HCT116 (cell line): Measurements from ENCODE around the gene OR7G3. TPM values are rescaled to one million over a fixed set of nuclear protein-coding genes. Genes with fewer than 3 reads are reported as not detected.

Source experiments
- ATAC-seq: fragments of 200-7000 bp; cut with Tn5 transposase; 2 replicates; pipeline ENCODE4 v1.9.1; 2020; ENCODE audit warnings: mild to moderate bottlenecking, moderate library complexity
- Bru-seq: library from RNA; stranded (reverse); fragments of 400-500 nt; gene quantifications from one replicate; lab custom pipeline; 2021; lab: Mats Ljungman, UMichigan
- BruChase-seq, 2 experiments: library from RNA; stranded (reverse); fragments of 400-500 nt; gene quantifications; one replicate each; lab custom pipeline; 2021; lab: Mats Ljungman, UMichigan
- BruUV-seq: library from RNA; stranded (reverse); fragments of 400-500 nt; replicated peaks from 2 replicates; lab custom pipeline; 2021; lab: Mats Ljungman, UMichigan
- CTCF ChIA-PET: fragments of 300-600 bp; sonication (Branson Sonifier 250); formaldehyde crosslinking; loops from one replicate; lab custom pipeline; 2021; ENCODE audit warnings: antibody characterized with exemption; lab: Charles Lee
- POLR2A ChIA-PET: fragments of 300-600, 350-600 bp; sonication (Branson Sonifier 250); formaldehyde crosslinking; loops from one replicate; lab custom pipeline; 2021; ENCODE audit warnings: antibody characterized with exemption; lab: Charles Lee
- RAD21 ChIA-PET, 2 experiments: fragments of 300-600 bp; sonication (Branson Sonifier 250); formaldehyde crosslinking; loops; one replicate each; lab custom pipeline; 2023; ENCODE audit warnings: low total read pairs in 2 of 2; ENCODE audit not compliant: uncharacterized antibody in 2 of 2, unreplicated experiment in 2 of 2, low non-redundant PET in 1 of 2; lab: Charles Lee
- DNase-seq: peaks from one replicate; pipeline ENCODE4 v3.0.0-alpha.2; 2010; ENCODE audit warnings: low read depth, low spot score
- H2AFZ ChIP-seq: fragments of 200-600 bp; shearing (Covaris generic), sonication (generic); 2 replicates; pipeline ENCODE4 v1.6.1; 2017; ENCODE audit warnings: low read depth, mixed run types, mixed read lengths, antibody characterized with exemption, low read length; ENCODE audit not compliant: poor library complexity, severe bottlenecking
- H3K27ac ChIP-seq: 2 replicates; pipeline ENCODE4 v1.5.1; 2012; ENCODE audit warnings: low read depth, low read length
- H3K27me3 ChIP-seq: fragments of 200-600 bp; sonication (generic); 2 replicates; pipeline ENCODE4 v1.6.1; 2016; ENCODE audit warnings: mixed run types, low read length, mixed read lengths; ENCODE audit not compliant: insufficient read depth
- H3K36me3 ChIP-seq, 2 experiments: fragments of 200-500 bp in 1 of 2; fragments of 200-600 bp in 1 of 2; sonication (Bioruptor generic) in 1 of 2; sonication (generic) in 1 of 2; 2 replicates each; pipeline versions ENCODE4 v1.5.1 to v1.6.1; 2014 to 2016; ENCODE audit warnings: low read length in 2 of 2, inconsistent platforms in 1 of 2, mixed read lengths in 1 of 2, mixed run types in 1 of 2; ENCODE audit not compliant: insufficient read depth in 2 of 2, control insufficient read depth in 1 of 2
- H3K4me1 ChIP-seq, 2 experiments: fragments of 200-600 bp in 1 of 2; sonication (generic) in 1 of 2; 2 replicates each; pipeline versions ENCODE4 v1.5.1 to v1.6.1; 2012 to 2017; ENCODE audit warnings: low read length in 2 of 2, inconsistent platforms in 1 of 2, mild to moderate bottlenecking in 1 of 2, mixed read lengths in 1 of 2, mixed run types in 1 of 2, moderate library complexity in 1 of 2; ENCODE audit not compliant: insufficient read depth in 2 of 2, control insufficient read depth in 1 of 2
- H3K4me2 ChIP-seq: fragments of 200-600 bp; sonication (generic); 2 replicates; pipeline ENCODE4 v1.6.1; 2017; ENCODE audit warnings: mixed run types, low read length, mixed read lengths
- H3K4me3 ChIP-seq, 2 experiments: fragments of 200-600 bp in 1 of 2; sonication (generic) in 1 of 2; replicated peaks in 1 of 2; 2 replicates each; pipeline ENCODE4 v1.5.1; 2011 to 2016; ENCODE audit warnings: low read length in 2 of 2, control low read depth in 1 of 2, low read depth in 1 of 2, mild to moderate bottlenecking in 1 of 2, mixed read lengths in 1 of 2, mixed run types in 1 of 2
- H3K79me2 ChIP-seq: fragments of 200-600 bp; sonication (generic); 2 replicates; pipeline ENCODE4 v1.6.1; 2017; ENCODE audit warnings: mild to moderate bottlenecking, mixed run types, low read length, moderate library complexity, mixed read lengths; ENCODE audit not compliant: insufficient read depth
- H3K9ac ChIP-seq: fragments of 200-600 bp; sonication (generic); 2 replicates; pipeline ENCODE4 v1.6.1; 2016; ENCODE audit warnings: low read length, mixed read lengths
- H3K9me2 ChIP-seq: fragments of 200-600 bp; sonication (generic), shearing (Covaris generic); 2 replicates; pipeline ENCODE4 v1.6.1; 2017; ENCODE audit warnings: mixed run types, mild to moderate bottlenecking, moderate library complexity; ENCODE audit not compliant: insufficient read depth
- H3K9me3 ChIP-seq, 2 experiments: fragments of 200-500 bp in 1 of 2; fragments of 200-600 bp in 1 of 2; sonication (Bioruptor generic) in 1 of 2; sonication (generic) in 1 of 2; 2 replicates each; pipeline ENCODE4 v1.6.1; 2014 to 2017; ENCODE audit warnings: low read length in 2 of 2, mixed read lengths in 2 of 2, inconsistent platforms in 1 of 2, low read depth in 1 of 2, mild to moderate bottlenecking in 1 of 2, mixed run types in 1 of 2, moderate library complexity in 1 of 2; ENCODE audit not compliant: control insufficient read depth in 1 of 2, insufficient read depth in 1 of 2
- H4K20me1 ChIP-seq: fragments of 200-600 bp; sonication (generic), shearing (Covaris generic); 2 replicates; pipeline ENCODE4 v1.6.1; 2017; ENCODE audit warnings: mixed run types, mild to moderate bottlenecking, moderate library complexity; ENCODE audit not compliant: insufficient read depth
- ATF3 ChIP-seq: IDR thresholded peaks from 2 replicates; pipeline ENCODE4 v1.6.1; 2012
- CEBPB ChIP-seq: IDR thresholded peaks from 2 replicates; pipeline ENCODE4 v1.6.1; 2012; ENCODE audit warnings: low read depth
- CTCF ChIP-seq, 3 experiments: fragments of 200-600 bp in 1 of 3; sonication (generic) in 1 of 3; IDR thresholded peaks in 2 of 3; conservative IDR thresholded peaks in 1 of 3; 2 replicates each; pipeline ENCODE4 v1.5.1; 2012 to 2017; ENCODE audit warnings: low read depth in 2 of 3, low read length in 2 of 3, antibody characterized with exemption in 1 of 3, borderline replicate concordance in 1 of 3, control low read depth in 1 of 3, mild to moderate bottlenecking in 1 of 3, mixed read lengths in 1 of 3, mixed run types in 1 of 3, moderate library complexity in 1 of 3; ENCODE audit not compliant: insufficient read depth in 1 of 3
- EGR1 ChIP-seq: IDR thresholded peaks from 2 replicates; pipeline ENCODE4 v1.6.1; 2012; ENCODE audit warnings: low read depth
- EZH2phosphoT487 ChIP-seq: fragments of 200-600 bp; IDR thresholded peaks from 2 replicates; pipeline ENCODE4 v1.6.1; 2018; ENCODE audit warnings: antibody characterized with exemption, borderline replicate concordance
- FOSL1 ChIP-seq: IDR thresholded peaks from 2 replicates; pipeline ENCODE4 v1.6.1; 2012; ENCODE audit warnings: low read depth
- MAX ChIP-seq: IDR thresholded peaks from 2 replicates; pipeline ENCODE4 v1.6.1; 2012
- POLR2A ChIP-seq: IDR thresholded peaks from 2 replicates; pipeline ENCODE4 v1.7.0; 2011; ENCODE audit warnings: borderline replicate concordance; ENCODE audit not compliant: insufficient read depth, insufficient read length; ENCODE audit errors: extremely low read depth
- RAD21 ChIP-seq: IDR thresholded peaks from 2 replicates; pipeline ENCODE4 v1.6.1; 2012; ENCODE audit warnings: low read depth, mild to moderate bottlenecking
- REST ChIP-seq: IDR thresholded peaks from 2 replicates; pipeline ENCODE4 v1.6.1; 2012; ENCODE audit warnings: low read depth
- ZBTB33 ChIP-seq: IDR thresholded peaks from 2 replicates; pipeline ENCODE4 v1.6.1; 2011; ENCODE audit warnings: mild to moderate bottlenecking, low read length, moderate library complexity; ENCODE audit not compliant: insufficient replicate concordance; ENCODE audit errors: extremely low read depth
- intact Hi-C: fragments of 100-400 bp; cut with micrococcal nuclease; formaldehyde crosslinking; loops from 2 replicates; pipeline ENCODE4 v1.10.0; 2022
- long read RNA-seq: library from polyadenylated mRNA; unstranded; transcript quantifications from one replicate; pipeline ENCODE4 v2.0.0, GENCODE V29; 2021; ENCODE audit not compliant: unreplicated experiment
- polyA plus RNA-seq: library from polyadenylated mRNA; unstranded; fragments of >200 nt; gene quantifications from 2 replicates; pipeline ENCODE4 v1.2.1, GENCODE V29; 2012; ENCODE audit warnings: missing spikeins
- total RNA-seq: library from RNA; stranded (reverse); gene quantifications from one replicate; pipeline ENCODE4 v1.2.1, GENCODE V29; 2021; ENCODE audit not compliant: unreplicated experiment

OR7G3 gene
- total RNA-seq (not detected), Bru-seq, nascent RNA (not detected), BruChase-seq, experiment 1, labeled RNA remaining after a 6-hour chase (not detected), BruChase-seq, experiment 2, labeled RNA remaining after a 2-hour chase (not detected)
- not detected in 2 replicates for polyA plus RNA-seq
- long read RNA-seq: 0 reads

- DNase-seq: no peak
- H4K20me1 ChIP-seq: no peaks in the 10 kb centered on the region
- H3K9me3 ChIP-seq: no peaks in the 10 kb centered on the region
- no peak within 1 kb of the TSS for H3K9ac ChIP-seq
- intact Hi-C loops: no loop called here
- H3K36me3 ChIP-seq: no peaks in the 10 kb centered on the region
- no peak within 1 kb of the TSS for H3K4me3 ChIP-seq
- H3K27me3 ChIP-seq: no peaks in the 10 kb centered on the region
- peaks cover 16 to 31% of the 10 kb centered on the region in 2 experiments for H3K4me1 ChIP-seq
- H3K9me2 ChIP-seq: no peaks in the 10 kb centered on the region
- no peak within 1 kb of the TSS for H2AFZ ChIP-seq
- peak within 1 kb of the TSS; percentile 66 for H3K4me2 ChIP-seq
- peak within 1 kb of the TSS; percentile 57; the same call in 1 of the 2 replicates for H3K27ac ChIP-seq
- no TSS peak for BruUV-seq
- no peaks in the 10 kb centered on the region for H3K79me2 ChIP-seq
- ChIA-PET RAD21 (no interaction called here), POLR2A (no interaction called here), CTCF (interaction anchor here (0.7 kb wide), 1 partner anchor 972 kb away, joined by 4 read pairs; no protein-coding TSS in a partner anchor)
- ATAC-seq: no peak
- no peak for TF ChIP-seq MAX
- TF ChIP-seq REST: no peak
- TF ChIP-seq EGR1: no peak
- no peak for TF ChIP-seq ZBTB33
- no peak for TF ChIP-seq ATF3
- TF ChIP-seq CTCF (IDR thresholded peaks at IDR 0.05 in 2 of 3, conservative IDR thresholded peaks at IDR 0.05 in 1 of 3; ENCODE audit: borderline replicate concordance in 1 of 3, insufficient read depth in 1 of 3, low read depth in 2 of 3, low read length in 2 of 3): no peak
- no peak for TF ChIP-seq POLR2A
- no peak for TF ChIP-seq CEBPB
- TF ChIP-seq EZH2phosphoT487: no peak
- no peak for TF ChIP-seq RAD21
- TF ChIP-seq FOSL1: no peak
These were observed at the start of gene OR7G3 for GRCh38 chr19:9126900-9127405. TSS of gene OR7G3 (minus strand) at chr19:9126950. CDS start at chr19:9126950, 0 bp downstream.
